Spleen (tissue), 7 donors: ENCODE measurements around the gene LRMDA.

Experiments used
- POLR2A ChIP-seq, 3 donors: fragments of 450-650 bp; IDR thresholded peaks; one replicate each; pipeline ENCODE4 v1.5.1; 2017; ENCODE audit warnings: antibody characterized with exemption in 3 of 3, mild to moderate bottlenecking in 1 of 3
- TF ChIP-seq, protein P1 (sequence below), 11 experiments: fragments of 200-600 bp in 7 of 11; fragments of 450-650 bp in 4 of 11; sonication (generic) in 4 of 11; IDR thresholded peaks in 8 of 11; conservative IDR thresholded peaks in 3 of 11; 1 replicate in 7 of 11; 2 replicates in 4 of 11; pipeline versions ENCODE4 v1.4.0 to v1.8.0; 2016 to 2021; ENCODE audit warnings: antibody characterized with exemption in 11 of 11, inconsistent platforms in 4 of 11, mild to moderate bottlenecking in 1 of 11
- donor health status: DM: no; HTN: no; CAD: no; lungs with moderate emphysema.
- donor health status: DM: no; HTN: no; CAD: no.
- donor health status: DM: no; HTN: no; CAD: no.

DNA sequence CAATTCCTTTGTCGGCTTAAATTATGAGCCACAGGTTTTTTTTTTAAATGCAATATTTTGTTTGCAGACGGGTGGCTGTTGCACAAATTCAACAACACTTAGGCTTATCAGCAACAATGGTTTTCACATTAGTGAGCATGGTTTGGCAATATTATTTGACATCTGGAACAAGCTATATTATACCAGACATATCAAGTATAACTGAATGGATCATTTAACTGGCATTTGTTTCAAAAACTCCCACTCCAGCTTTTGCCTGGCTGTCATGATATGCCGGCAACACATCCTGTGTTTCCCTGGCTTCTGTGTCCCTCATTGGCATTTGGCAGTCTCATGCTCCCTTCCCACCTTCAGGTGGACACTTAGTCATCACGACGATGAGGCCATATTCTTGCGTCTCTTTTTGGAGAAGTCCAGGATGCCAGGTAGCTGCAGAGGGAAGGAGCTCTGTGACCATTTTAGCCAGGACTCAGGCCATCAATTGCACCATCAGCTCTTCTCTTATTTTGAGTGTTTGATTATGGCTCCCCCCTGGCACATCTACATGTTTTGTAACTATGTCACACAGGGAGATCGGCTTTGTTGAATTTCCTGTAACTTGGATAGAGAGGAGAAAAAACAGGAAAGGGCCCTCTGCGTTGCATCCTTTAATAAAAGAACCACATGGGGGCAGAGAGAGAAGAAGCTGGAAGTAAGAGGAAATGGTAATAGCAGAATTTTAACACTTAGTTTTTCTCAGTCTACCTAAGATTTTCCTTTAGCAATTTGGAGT is 413.9 kb downstream of the LRMDA start:
- TF ChIP-seq, protein P1, sequence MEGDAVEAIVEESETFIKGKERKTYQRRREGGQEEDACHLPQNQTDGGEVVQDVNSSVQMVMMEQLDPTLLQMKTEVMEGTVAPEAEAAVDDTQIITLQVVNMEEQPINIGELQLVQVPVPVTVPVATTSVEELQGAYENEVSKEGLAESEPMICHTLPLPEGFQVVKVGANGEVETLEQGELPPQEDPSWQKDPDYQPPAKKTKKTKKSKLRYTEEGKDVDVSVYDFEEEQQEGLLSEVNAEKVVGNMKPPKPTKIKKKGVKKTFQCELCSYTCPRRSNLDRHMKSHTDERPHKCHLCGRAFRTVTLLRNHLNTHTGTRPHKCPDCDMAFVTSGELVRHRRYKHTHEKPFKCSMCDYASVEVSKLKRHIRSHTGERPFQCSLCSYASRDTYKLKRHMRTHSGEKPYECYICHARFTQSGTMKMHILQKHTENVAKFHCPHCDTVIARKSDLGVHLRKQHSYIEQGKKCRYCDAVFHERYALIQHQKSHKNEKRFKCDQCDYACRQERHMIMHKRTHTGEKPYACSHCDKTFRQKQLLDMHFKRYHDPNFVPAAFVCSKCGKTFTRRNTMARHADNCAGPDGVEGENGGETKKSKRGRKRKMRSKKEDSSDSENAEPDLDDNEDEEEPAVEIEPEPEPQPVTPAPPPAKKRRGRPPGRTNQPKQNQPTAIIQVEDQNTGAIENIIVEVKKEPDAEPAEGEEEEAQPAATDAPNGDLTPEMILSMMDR (IDR thresholded peaks at IDR 0.05 in 8 of 11, conservative IDR thresholded peaks at IDR 0.05 in 3 of 11), result peak in 2 of 11 experiments; percentile 8 to 22
- no peak for TF ChIP-seq POLR2A (IDR thresholded peaks at IDR 0.05)
